OCI-LY7 (cell line): ENCODE results near the gene APOF. TPM values are rescaled to one million over a fixed set of nuclear protein-coding genes. Genes with fewer than 3 reads are reported as not detected.

Experiments
- BruUV-seq: library from RNA; stranded (reverse); fragments of 400-500 nt; replicated peaks from 2 replicates; lab custom pipeline; 2021; lab: Mats Ljungman, UMichigan
- CTCF ChIA-PET: fragments of 300-600 bp; sonication (Branson Sonifier 250); formaldehyde crosslinking; loops from one replicate; lab custom pipeline; 2022; ENCODE audit warnings: antibody characterized with exemption; ENCODE audit not compliant: unreplicated experiment; lab: Charles Lee
- POLR2A ChIA-PET: fragments of 300-600 bp; sonication (Branson Sonifier 250); formaldehyde crosslinking; loops from one replicate; lab custom pipeline; 2022; ENCODE audit warnings: antibody characterized with exemption; lab: Charles Lee
- DNase-seq: peaks from one replicate; pipeline ENCODE4 v3.0.0-alpha.2; 2015; ENCODE audit warnings: low spot score
- H2AFZ ChIP-seq: fragments of 200-600 bp; sonication (generic), shearing (Covaris generic); 2 replicates; pipeline ENCODE4 v1.6.1; 2014; ENCODE audit warnings: mild to moderate bottlenecking, antibody characterized with exemption, low read length, moderate library complexity
- H3K27ac ChIP-seq: fragments of 200-600 bp; sonication (generic); 2 replicates; pipeline ENCODE4 v1.5.1; 2014; ENCODE audit warnings: mixed run types, low read depth, mild to moderate bottlenecking, moderate library complexity, low read length, inconsistent platforms; ENCODE audit not compliant: poor library complexity, severe bottlenecking
- H3K36me3 ChIP-seq: fragments of 200-600 bp; sonication (generic); 2 replicates; pipeline ENCODE4 v1.6.1; 2014; ENCODE audit warnings: mild to moderate bottlenecking, antibody characterized with exemption, low read length, moderate library complexity, mixed read lengths; ENCODE audit not compliant: insufficient read depth
- H3K4me1 ChIP-seq: fragments of 200-600 bp; sonication (generic); 2 replicates; pipeline ENCODE4 v1.5.1; 2014; ENCODE audit warnings: mild to moderate bottlenecking, low read length; ENCODE audit not compliant: insufficient read depth, poor library complexity, severe bottlenecking
- H3K4me2 ChIP-seq: fragments of 200-600 bp; sonication (generic); 2 replicates; pipeline ENCODE4 v1.6.1; 2014; ENCODE audit warnings: mild to moderate bottlenecking, low read length
- H3K4me3 ChIP-seq: fragments of 200-600 bp; sonication (generic); 2 replicates; pipeline ENCODE4 v1.5.1; 2014; ENCODE audit warnings: mild to moderate bottlenecking, low read depth, low read length; ENCODE audit not compliant: poor library complexity, severe bottlenecking
- H3K79me2 ChIP-seq: fragments of 200-600 bp; sonication (generic); 2 replicates; pipeline ENCODE4 v1.6.1; 2016; ENCODE audit warnings: low read depth, mild to moderate bottlenecking, low read length, moderate library complexity, mixed read lengths; ENCODE audit not compliant: insufficient read depth
- H3K9me2 ChIP-seq: fragments of 200-600 bp; sonication (generic); 2 replicates; pipeline ENCODE4 v1.6.1; 2016; ENCODE audit warnings: mild to moderate bottlenecking, low read length, mixed read lengths; ENCODE audit not compliant: insufficient read depth
- H3K9me3 ChIP-seq: fragments of 200-600 bp; sonication (generic); 2 replicates; pipeline ENCODE4 v1.6.1; 2014; ENCODE audit warnings: mild to moderate bottlenecking, mixed run types, low read length, mixed read lengths
- H4K20me1 ChIP-seq: fragments of 200-600 bp; sonication (generic); 2 replicates; pipeline ENCODE4 v1.6.1; 2014; ENCODE audit warnings: mild to moderate bottlenecking, antibody characterized with exemption, low read length, moderate library complexity, mixed read lengths; ENCODE audit not compliant: insufficient read depth
- CTCF ChIP-seq: fragments of 200-600 bp; sonication (generic); conservative IDR thresholded peaks from 2 replicates; pipeline ENCODE4 v1.5.1; 2014; ENCODE audit warnings: mild to moderate bottlenecking, antibody characterized with exemption, low read length, moderate library complexity, mixed read lengths
- EZH2phosphoT487 ChIP-seq: fragments of 200-600 bp; sonication (generic); IDR thresholded peaks from 2 replicates; pipeline ENCODE4 v1.6.1; 2018; ENCODE audit warnings: low read depth, borderline replicate concordance, mild to moderate bottlenecking, mixed run types, antibody characterized with exemption, low read length, moderate library complexity, mixed read lengths
- intact Hi-C: fragments of 100-400 bp; cut with micrococcal nuclease; formaldehyde crosslinking; loops from one replicate; pipeline ENCODE4 v1.10.0; 2022; ENCODE audit not compliant: unreplicated experiment
- total RNA-seq, 2 experiments: library from RNA; depleted of rRNA in 1 of 2; stranded (reverse); fragments of >200 nt in 1 of 2; shearing (Covaris generic) in 1 of 2; gene quantifications; 2 replicates each; pipeline ENCODE4 v1.2.3, GENCODE V29; 2014 to 2022

The APOF gene
- total RNA-seq, 2 experiments from 2014 or later: 0.16 to 0.38 TPM

- no peaks in the 10 kb centered on the region for H4K20me1 ChIP-seq
- ChIA-PET POLR2A (interaction anchor here (0.7 kb wide), 2 partner anchors 58 to 162 kb away, joined by 3 to 4 read pairs; no protein-coding TSS in a partner anchor), CTCF (no interaction called here)
- H3K79me2 ChIP-seq: no peaks in the 10 kb centered on the region
- no peaks in the 10 kb centered on the region for H3K9me3 ChIP-seq
- no peaks in the 10 kb centered on the region for H3K9me2 ChIP-seq
- no peak overlapping the region for H3K4me3 ChIP-seq
- H3K36me3 ChIP-seq: peaks cover 59% of the 10 kb centered on the region
- H3K4me2 ChIP-seq: no peak overlapping the region
- BruUV-seq: no TSS peak
- intact Hi-C loops: no loop called here
- H3K4me1 ChIP-seq: peaks cover 7% of the 10 kb centered on the region
- no peak for TF ChIP-seq CTCF
- TF ChIP-seq EZH2phosphoT487: no peak
- no peak overlapping the region for H3K27ac ChIP-seq
- no peak overlapping the region for H2AFZ ChIP-seq
- no peak for DNase-seq
These were observed 41.6 kb downstream of the APOF start for GRCh38 chr12:56321027-56321426.

DNA sequence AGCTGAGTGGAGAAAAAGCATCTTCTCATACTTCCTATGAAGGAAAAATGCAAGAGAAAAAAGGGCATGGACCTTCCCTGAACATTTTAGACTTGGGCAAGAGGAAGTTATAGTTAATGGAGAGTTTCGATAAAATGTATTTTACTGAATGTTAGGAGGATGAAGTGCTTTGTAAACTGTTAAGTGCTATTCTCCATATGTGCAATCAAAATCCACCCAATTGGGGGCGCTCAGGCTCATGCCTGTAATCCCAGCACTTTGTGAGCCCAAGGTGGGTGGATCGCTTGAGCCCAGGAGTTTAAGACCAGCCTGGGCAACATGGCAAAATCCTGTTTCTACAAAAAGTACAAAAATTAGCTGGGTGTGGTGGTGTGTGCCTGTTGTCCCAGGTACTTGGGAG, 45.0 kb downstream of the APOF start:
- Histone ChIP-seq H4K20me1 (no peaks in the 10 kb centered on the region), H3K9me3 (no peaks in the 10 kb centered on the region), H3K36me3 (peaks cover 42% of the 10 kb centered on the region), H3K27ac (no peak overlapping the region), H2AFZ (no peak overlapping the region), H3K4me3 (no peak overlapping the region), H3K4me2 (no peak overlapping the region), H3K4me1 (peaks cover 14% of the 10 kb centered on the region), H3K79me2 (peaks cover 15% of the 10 kb centered on the region; the same call in 1 of the 2 replicates), H3K9me2 (no peaks in the 10 kb centered on the region)
- no peak for DNase-seq
- intact Hi-C loops: loop anchor here (5.0 kb wide), 1 partner anchor 60 kb away; no protein-coding TSS in a partner anchor
- TF ChIP-seq EZH2phosphoT487 (no peak), CTCF (peak; percentile 63)
- ChIA-PET CTCF (no interaction called here), POLR2A (interaction anchor here (0.6 to 2.7 kb wide), 3 partner anchors 20 to 144 kb away, joined by 3 to 17 read pairs (median 3); no protein-coding TSS in a partner anchor)
- no TSS peak for BruUV-seq
